NCI-H460 (cell line): Measurements from ENCODE around the gene RBBP8NL. TPM values are rescaled to one million over a fixed set of nuclear protein-coding genes. Genes with fewer than 3 reads are reported as not detected.
"Not testable (repeated sequence)": the region's sequence is repeated elsewhere in the genome, so short reads cannot be mapped to it uniquely, and the experiment has no call there.

Experiments
- DNase-seq: peaks from one replicate; pipeline ENCODE4 v3.0.0-alpha.2; 2016; ENCODE audit warnings: low read depth; ENCODE audit errors: extremely low read depth
- total RNA-seq: library from RNA; depleted of rRNA; stranded (reverse); fragments of >200 nt; shearing (Covaris generic); gene quantifications from 2 replicates; pipeline ENCODE4 v1.2.3, GENCODE V29; 2014

Gene RBBP8NL
- total RNA-seq, 1 experiment from 2014 or later, result not detected

DNA sequence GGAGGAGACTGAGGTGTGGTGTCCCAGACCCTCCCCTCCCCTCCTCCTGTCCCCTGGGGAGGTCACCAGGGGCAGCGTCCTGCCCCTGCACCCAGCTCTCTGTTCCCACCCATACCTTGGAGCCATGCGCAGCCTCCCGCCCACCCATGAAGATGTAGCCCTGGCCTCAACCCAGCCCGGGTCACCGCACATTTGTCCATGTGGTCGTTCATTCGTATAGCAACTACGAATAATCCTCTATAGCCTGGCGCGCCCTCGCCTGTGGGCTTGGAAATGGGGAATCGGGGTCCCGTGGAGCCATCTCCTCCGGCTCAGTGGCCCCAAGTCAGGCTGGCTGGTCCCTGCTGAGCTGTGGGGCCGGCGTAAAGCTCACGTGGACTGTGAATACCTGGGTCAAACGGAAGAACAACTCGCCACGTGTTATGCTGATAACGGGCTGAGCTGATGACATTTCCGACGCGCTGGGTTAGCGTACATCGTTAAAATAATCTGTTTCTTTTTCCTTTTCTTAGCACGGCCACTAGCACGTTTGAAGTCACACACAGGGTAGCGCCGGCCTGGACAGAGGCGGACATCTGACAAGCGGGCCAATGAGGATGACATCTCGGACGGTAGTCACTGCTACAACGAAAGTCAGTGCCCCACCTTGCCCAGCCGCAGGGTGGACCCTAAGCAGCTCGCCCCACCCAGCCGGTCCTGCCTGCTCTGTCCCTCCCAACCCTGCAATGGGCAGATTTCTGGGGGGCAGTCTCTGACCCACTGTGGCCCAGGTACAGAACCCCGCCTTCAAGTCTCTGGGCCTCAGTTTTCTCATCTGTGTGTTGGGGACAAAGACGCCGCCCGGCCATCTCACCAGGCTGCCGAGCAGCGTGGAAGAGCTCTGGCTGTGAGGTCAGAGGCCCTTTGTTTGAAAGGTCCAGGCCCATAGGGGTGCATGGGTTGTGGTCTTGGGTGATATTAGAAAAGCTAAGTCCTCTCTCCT, 19.8 kb upstream of the RBBP8NL start:
- DNase-seq, result no peak

DNA sequence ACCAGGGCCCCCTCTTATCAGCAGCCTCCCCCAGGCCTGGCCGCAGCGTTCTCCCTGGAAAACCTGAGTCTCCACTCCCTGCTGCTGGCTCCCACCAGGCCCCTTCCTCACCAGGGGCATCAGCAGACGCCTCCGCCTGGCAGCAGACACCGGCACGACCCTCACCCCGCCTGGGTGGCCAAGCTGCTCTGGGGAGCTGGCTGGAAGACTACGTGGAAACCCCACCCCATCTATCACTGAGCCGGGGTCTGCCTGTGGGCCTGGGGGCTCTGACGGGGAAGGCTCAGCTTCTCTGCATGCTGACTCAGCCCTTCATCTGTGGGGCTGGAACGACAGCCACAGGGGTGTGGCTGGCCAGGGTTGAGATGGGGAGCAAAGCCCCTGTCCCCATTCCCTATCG, 19.1 kb upstream of the RBBP8NL start:
- DNase-seq, result no peak

DNA sequence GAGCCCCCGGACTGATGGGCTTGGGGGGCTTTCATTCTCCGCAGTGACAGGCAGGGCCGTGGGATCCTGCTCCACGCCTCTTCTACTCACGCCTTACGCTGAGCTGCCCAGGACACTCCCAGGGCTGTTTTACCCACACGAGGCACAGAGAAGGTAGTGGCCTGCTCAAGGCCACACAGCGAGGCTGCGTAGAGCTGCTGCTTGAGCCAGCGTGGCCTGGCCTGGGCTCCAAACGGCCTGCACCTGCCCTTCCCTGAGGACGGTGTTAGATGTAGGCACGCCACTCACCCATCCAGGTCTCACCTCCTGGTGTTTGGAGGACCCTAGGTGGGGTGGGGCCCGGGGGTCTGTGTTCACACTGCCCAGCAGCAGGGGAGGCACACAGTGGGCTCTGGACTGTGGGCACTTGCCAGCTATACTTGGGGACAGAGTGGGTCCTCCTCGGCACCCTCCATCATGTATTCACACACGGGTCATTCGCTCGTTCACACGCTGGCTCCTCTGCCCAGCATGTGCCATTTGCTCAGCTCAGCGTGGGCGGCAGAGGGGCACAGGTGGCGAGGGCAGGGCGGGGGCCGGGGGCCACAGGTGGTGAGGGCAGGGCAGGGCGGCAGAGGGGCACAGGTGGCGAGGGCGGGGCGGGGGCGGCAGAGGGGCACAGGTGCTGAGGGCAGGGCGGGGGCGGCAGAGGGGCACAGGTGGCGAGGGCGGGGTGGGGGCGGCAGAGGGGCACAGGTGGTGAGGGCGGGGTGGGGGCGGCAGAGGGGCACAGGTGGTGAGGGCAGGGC, 18.4 kb upstream of the RBBP8NL start:
- no peak for DNase-seq

DNA sequence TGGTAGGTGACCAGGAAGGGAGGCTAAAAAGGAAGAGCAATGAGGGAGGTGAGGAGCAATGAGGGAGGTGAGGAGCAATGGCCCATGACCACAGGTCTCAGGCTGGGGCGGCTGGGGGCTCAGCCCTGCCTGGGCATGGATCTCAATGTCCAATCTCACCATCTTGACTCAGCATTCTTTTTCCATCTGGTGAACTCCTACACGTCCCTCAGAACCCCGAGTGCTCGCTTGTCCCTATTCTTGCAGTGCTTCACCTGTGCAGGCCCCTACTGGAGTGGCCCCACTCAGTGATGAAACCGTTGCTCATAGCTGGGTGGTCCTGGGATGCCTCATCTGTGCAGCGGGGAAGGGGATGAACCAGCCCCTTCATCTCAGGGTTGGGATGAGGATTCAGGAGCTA, 16.9 kb upstream of the RBBP8NL start:
- no peak for DNase-seq

DNA sequence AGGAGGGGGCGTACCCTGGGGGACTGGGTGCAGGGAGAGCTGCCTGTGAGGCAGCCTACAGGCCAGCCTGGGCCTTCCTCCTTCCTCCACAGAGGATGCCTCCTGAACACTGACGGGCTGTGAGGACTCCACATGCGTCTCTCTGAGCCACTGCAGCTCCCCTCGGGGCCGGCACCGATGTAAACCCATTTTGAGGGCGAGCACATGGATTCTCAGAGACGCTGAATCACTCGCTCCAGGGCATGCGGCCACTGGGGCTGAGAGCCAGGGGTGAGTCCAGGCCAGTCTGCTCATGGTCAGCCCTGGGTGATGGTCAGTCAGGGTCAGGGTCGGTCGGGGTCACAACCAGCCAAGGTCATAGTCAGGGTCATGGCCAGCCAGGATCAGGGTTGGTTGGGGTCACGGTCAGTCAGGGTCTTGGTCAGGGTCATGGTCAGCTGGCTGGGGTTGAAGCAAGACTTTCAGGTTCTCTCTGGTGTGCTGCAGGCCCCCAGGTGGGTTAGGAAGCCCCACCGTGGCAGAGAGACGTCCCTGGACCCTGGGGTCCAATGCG, 14.7 kb upstream of the RBBP8NL start:
- DNase-seq, result no peak

DNA sequence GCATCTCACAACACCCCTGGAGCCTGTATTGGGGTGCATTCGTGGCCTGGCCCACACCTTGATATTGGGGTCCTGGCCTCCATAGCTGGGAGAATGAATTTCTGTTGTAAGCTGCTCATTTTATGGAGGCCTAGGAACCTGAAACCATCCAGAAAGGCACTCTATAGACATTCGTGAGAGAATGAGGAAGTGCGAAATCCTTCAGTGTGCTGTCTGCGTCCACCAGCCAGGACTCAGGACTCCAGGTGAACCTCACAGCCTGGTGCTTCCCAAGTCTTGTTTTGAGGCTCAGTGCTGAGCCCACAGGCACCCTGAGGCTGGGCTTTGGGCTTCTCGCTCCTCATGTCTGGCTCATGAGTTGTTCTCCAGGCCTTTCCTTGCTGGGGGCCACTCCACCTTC, 11.9 kb upstream of the RBBP8NL start:
- no peak for DNase-seq

DNA sequence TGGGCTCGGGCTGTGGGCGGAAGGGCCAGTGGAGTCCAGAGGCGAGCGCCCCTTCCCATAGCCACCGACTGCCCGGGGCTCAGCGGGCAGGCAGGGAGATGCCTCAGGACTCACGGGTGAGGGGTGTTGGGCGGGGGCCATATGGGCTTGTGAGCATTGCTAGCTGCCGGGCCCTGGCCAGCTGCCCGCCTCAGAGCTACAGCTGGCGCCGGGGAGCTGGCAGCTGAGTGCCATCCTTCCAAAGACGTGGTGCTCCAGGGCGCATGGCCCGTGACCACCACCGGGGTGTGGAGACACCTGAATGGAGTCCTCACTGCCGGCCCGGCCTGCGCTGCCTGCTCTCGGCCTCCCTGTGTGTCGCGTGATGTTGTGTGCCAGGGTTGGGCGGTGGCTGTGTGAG, 10.6 kb upstream of the RBBP8NL start:
- no peak for DNase-seq

DNA sequence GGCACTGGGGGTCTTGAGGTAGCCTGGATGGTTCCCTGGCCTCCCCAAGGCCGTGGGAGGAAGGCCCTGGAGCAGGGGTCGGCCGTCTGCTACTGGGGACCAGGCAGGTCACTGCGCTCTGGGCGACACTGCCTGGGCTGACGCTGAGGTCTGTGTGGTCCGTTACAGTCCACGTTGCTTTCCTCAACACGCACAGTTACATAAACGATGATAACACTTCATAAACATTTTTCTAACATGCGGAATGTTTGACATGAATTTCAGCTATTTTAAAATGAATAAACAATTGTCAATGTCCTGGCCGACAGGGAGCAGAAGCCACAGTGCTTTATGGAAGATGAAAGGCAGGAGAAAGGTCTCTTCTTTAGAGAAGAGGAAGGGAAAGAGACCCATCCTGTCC, 10.2 kb upstream of the RBBP8NL start:
- no peak for DNase-seq

DNA sequence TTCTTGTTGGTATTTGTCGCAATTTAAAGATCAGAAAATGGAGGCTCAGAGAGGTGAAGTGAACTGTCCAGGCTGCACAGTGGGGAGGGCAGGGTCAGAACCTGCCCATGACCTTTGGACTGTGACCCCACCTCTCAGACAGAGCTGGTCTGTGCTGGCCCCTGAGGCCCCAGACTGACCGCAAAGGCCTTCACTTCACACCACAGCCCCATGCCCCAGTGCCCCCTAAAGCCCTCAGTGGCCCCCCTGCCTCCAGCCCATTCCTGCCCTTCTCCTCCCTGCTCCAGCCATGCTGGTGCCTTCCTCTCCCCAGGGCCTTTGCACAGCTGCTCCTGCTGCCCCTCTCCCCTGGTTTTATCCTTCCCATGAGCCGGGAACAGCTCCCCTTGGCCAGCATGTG, 9.4 kb upstream of the RBBP8NL start:
- DNase-seq, result no peak

DNA sequence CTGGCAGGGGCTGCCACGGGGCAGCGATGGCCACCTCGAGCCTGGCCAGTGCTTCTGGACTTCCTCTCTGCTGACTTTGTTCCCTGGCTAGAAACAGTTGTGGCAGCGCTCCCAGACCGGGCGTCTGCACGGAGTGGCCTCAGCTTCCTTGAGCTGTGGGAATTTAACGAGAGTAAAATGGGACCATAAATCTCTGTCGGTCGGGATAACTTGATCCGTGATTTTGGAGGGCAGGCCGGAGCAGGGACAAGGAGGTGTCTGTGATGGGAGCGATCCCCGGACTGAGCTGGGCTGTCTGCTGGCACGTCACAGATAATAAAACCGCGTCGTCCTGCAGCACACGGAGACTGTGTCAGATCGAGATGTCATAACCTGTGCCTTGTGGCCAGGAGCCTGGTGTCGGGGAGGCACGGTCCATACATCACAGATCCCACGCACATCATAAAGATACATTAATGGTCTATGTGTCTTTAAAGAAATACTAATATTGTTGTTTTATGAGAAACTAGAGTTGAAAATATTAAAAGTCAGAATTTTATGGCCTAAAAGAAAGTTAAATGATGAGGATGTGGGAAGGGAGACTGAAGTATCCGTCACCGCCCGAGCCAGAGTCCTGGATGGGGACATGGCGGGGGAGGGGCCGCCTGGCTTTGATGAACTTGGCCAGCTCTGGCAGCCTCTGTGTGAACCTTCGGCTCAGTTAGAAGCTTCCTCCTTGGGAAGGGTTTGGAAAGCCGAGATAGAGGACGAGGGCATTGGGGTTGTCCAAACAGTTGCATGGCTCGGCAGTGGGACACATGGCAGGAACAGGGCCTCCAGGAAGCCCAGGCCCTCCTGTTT, 6.5 kb upstream of the RBBP8NL start:
- DNase-seq, result no peak

DNA sequence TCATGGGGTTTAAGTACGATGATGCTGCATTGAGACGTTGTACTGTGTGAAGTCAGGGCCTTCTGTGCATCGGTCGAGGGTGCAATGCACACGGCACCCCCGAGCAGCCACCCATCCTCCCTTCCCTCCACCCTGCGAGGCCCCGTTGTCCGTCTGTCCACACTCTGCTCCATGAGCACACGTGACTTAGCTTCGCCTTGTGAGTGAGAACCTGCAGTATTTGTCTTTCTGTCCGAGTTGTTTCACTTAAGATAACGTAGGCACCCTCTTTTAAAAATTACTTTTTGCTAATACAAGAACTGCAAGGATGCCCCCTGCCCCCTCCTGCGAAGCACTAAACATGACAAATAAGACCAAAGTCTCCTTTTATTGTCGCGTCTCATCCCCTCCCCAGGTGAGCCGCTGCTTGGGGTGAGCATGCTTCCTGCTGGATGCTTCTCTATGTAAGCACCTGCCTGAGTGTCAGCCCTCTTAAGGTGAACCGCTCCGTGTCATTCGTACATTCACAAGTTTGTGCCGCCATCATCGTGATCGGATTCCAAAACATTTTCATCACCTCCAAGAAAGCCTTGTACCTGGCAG, 3.6 kb upstream of the RBBP8NL start:
- DNase-seq, result no peak

DNA sequence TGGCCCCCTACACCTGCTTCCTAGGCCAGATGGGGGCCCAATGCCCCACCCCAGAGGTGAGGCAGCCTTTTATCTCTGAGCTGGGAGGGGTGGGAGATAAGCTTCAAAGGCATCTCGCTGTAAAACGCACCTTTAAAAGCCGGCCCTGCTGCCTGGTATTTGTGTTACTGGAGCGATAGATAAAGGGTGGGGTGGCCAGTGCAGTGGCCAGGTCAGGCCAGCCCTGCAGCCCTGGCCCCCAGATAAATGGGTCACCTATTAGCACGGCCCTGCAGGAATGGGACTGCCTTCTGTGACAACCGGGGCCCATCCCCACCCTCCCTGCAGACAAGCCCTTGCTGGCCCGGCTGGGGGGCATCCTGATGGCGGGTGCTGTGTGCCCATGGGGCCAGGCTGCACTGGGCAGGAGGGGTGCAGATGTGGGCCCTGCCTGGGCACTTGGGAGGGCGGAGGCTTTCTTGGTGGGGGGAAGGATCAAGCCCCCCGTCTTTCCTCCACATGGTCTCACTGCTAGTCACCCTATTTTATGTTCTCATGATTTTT, 3.0 kb upstream of the RBBP8NL start:
- no peak for DNase-seq

DNA sequence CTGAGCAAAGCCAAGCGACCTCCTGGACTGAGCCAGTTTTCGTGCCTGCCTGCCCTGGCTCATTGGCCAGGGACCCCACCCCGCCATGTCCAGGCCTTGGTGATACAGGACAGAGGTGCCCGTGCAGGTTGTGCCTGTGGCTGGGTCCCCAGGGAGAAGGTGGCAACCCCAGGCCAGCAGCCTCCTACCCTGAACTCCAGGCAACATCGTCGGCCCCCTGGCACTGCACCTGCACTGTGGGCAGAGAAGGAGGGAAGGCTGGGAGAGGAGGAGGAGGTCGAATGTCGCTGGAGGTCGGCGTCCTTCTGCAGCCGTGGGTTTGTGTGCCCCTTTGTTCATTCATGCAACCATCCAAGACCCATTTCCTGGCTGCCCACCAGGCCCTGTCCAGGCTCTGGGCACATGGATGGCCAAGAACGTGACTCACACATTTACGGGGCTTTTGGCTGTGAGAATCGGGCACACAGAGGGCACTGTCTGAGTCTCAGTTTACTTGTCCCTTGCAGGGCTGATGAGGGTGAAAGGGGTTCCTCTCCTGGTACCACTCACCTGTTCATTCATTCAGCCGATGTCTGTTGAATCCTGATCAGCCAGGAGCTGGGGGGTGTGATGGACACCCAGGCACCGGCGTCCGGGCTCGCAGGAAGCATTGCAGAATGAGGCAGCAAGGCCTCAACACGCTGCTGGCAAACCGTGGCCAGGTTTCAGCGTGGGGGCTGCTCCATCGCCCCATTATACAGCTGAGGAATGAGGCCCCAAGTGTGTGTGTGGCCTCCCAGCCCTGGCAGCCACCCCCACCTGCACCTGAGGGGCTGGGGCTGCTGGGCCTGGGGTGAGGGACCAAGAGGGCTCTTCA, 2.3 kb upstream of the RBBP8NL start:
- no peak for DNase-seq

DNA sequence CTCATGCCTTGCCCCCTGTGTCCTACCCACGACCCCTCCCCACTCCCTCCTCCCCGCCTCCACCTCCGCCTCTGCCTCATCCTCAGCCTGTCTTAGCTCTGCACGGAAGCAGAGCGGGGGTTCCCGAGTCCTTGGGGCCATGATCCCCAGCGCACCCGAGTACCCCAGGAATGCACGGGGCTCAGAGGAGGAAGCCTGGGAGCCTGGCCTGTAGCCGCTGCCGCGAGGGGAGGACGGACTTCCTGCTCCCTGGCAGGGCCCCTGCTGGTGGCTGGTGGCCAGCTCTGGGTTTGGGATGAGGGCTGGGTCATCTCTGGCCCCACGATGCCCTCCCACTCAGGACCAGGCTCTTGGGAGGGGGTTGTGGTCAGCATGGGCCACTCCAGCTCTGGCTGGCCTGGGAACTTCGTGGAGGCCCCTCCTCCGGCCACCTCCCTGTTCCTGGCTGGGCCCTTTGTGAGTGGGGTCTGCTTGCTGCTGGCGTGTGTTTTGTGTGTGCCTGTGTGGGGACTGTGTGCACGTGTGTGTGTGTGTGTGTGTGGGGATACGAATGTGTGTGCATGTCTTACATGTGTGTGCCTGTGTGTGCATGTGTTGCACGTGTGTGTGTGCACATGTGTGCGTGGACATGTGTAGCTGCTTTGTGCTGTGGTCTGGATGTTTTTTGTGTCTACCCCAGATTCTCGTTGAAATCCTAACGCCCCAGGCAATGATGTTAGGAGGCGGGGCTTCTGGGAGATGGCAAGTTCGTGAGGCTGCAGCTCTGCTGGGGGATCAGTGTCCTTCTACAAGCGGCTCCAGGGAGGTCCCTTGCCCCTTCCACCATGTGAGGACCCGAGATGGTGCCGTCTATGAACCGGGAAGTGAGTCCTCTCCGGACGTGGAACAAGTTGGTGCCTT, 1.3 kb upstream of the RBBP8NL start:
- no peak for DNase-seq

DNA sequence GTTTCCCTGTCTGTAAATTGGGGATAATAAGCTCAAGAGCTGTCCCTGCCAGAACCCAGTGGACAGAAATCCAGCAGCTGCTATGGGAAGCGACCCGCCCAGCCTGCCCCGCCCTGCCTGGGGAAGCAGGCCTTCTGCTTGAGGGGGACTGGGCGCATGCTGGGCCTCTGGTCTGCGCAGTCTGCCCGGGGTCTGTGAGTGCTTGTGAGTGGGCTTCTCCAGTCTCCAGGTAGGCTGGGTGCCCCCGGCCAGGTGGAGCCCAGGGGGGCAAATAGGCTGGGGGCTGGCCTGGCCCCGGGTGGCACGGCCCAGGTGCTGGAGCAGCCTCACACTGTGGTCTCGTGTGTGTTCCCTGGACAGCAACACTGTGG, 648 bp upstream of the RBBP8NL start:
- DNase-seq, result no peak

DNA sequence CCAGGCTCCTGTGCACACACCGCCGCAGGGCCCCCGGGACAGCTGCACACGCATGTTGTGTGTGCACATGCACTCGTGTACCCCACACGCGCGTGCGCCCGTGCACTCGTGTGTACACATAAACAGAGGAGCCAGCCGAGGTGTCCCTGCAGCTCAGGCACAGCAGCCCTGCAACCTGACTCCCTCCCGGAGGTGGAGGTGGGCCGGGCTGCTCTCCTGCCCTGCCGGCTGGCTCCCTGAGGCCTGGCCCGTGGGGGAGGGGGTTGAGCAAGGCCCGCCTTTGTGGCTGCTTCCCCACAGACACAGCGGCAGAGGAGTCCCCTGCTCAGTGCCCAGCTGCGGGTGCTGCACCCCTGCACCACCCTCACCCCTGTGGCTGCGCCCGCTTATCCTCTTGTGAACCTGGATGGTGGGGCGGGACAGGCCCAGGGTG, 624 bp downstream of the RBBP8NL start:
- no peak for DNase-seq

DNA sequence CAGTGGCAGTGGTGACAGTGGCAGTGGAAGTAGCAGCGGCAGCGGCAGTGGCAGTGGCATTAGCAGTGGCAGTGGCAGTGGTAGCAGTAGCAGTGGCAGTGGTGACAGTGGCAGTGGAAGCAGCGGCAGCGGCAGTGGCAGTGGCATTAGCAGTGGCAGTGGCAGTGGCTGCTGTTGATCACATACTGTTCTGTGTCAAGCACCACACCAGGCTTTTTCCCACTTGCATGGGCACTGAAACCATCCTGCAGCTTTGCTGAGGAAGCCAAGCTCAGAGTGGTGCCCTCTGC, 1.3 kb downstream of the RBBP8NL start:
- not testable (repeated sequence) for DNase-seq
